ENCODE data around the gene AK4.

DNA sequence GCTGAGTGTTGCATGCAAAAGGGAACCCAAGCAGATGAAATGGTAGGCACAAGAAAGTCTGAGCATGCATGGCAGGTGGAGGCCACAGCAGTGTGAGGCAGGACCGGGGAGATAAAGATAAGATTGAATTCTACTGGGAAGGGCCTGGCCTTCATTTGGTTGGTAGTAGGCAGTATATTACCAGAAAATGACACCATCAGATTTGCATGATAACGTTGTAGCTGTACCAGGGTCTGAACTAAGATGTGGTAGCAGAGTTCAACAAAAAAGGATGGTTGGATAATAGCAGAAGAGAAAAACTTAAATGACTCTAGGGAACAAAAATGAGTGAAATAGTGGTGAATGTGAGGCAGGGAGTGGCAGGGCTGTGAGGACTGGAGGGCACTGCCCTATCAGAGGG lies 85.8 kb downstream of the AK4 start:
- TF ChIP-seq, protein P1, sequence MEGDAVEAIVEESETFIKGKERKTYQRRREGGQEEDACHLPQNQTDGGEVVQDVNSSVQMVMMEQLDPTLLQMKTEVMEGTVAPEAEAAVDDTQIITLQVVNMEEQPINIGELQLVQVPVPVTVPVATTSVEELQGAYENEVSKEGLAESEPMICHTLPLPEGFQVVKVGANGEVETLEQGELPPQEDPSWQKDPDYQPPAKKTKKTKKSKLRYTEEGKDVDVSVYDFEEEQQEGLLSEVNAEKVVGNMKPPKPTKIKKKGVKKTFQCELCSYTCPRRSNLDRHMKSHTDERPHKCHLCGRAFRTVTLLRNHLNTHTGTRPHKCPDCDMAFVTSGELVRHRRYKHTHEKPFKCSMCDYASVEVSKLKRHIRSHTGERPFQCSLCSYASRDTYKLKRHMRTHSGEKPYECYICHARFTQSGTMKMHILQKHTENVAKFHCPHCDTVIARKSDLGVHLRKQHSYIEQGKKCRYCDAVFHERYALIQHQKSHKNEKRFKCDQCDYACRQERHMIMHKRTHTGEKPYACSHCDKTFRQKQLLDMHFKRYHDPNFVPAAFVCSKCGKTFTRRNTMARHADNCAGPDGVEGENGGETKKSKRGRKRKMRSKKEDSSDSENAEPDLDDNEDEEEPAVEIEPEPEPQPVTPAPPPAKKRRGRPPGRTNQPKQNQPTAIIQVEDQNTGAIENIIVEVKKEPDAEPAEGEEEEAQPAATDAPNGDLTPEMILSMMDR (IDR thresholded peaks at IDR 0.05) = no peak
- TF ChIP-seq EP300 (IDR thresholded peaks at IDR 0.05) = no peak
